OCI-LY3 (cell line): ENCODE results near the gene KCTD16.

Experiments
- H2AFZ ChIP-seq: fragments of 200-600, 300-600 bp; shearing (Covaris generic); 2 replicates; pipeline ENCODE4 v1.6.0; 2014; ENCODE audit warnings: antibody characterized with exemption, low read depth, low read length
- H3K27ac ChIP-seq: fragments of 200-600, 300-600 bp; sonication (generic); 2 replicates; pipeline ENCODE4 v1.5.1; 2014; ENCODE audit warnings: mild to moderate bottlenecking, low read length, moderate library complexity, mixed read lengths
- H3K27me3 ChIP-seq: fragments of 200-600, 300-600 bp; sonication (generic); 2 replicates; pipeline ENCODE4 v1.6.1; 2014; ENCODE audit warnings: low read depth, low read length, mixed read lengths
- H3K36me3 ChIP-seq: fragments of 200-600, 300-600 bp; sonication (generic); replicated peaks from 2 replicates; pipeline ENCODE3; 2014; ENCODE audit warnings: low read depth, low read length, mixed read lengths
- H3K4me1 ChIP-seq: fragments of 300-600, 200-600 bp; sonication (generic); 2 replicates; pipeline ENCODE4 v1.6.1; 2014; ENCODE audit warnings: low read length, mixed read lengths
- H3K4me2 ChIP-seq: fragments of 200-600, 300-600 bp; sonication (generic); 2 replicates; pipeline ENCODE4 v1.6.1; 2014; ENCODE audit warnings: low read length, mixed read lengths
- H3K4me3 ChIP-seq: fragments of 300-600, 200-600 bp; sonication (generic); 2 replicates; pipeline ENCODE4 v1.5.1; 2014; ENCODE audit warnings: antibody characterized with exemption, mild to moderate bottlenecking, low read length, moderate library complexity
- H3K79me2 ChIP-seq: fragments of 300-600, 200-600 bp; shearing (Covaris generic); 2 replicates; pipeline ENCODE4 v1.6.1; 2014; ENCODE audit warnings: mild to moderate bottlenecking, low read length, mixed read lengths
- H3K9ac ChIP-seq: fragments of 300-600, 200-600 bp; shearing (Covaris generic); 2 replicates; pipeline ENCODE4 v1.6.0; 2014; ENCODE audit warnings: mild to moderate bottlenecking, low read length, moderate library complexity
- H3K9me3 ChIP-seq: fragments of 200-600, 300-600 bp; shearing (Covaris generic); 2 replicates; pipeline ENCODE4 v1.6.1; 2014; ENCODE audit warnings: low read length, mixed read lengths; ENCODE audit not compliant: insufficient read depth
- H4K20me1 ChIP-seq: fragments of 200-600, 300-600 bp; sonication (generic); 2 replicates; pipeline ENCODE4 v1.6.1; 2016; ENCODE audit warnings: low read length, mixed read lengths; ENCODE audit not compliant: insufficient read depth
- EZH2phosphoT487 ChIP-seq: fragments of 200-600 bp; shearing (Covaris generic); IDR thresholded peaks from 2 replicates; pipeline ENCODE4 v1.6.1; 2018; ENCODE audit warnings: antibody characterized with exemption, mixed run types, low read depth
- TF ChIP-seq, protein P1 (sequence below): fragments of 200-600, 300-600 bp; sonication (generic); IDR thresholded peaks from 2 replicates; pipeline ENCODE4 v1.5.1; 2014; ENCODE audit warnings: antibody characterized with exemption, low read length, low read depth

Gene KCTD16

DNA sequence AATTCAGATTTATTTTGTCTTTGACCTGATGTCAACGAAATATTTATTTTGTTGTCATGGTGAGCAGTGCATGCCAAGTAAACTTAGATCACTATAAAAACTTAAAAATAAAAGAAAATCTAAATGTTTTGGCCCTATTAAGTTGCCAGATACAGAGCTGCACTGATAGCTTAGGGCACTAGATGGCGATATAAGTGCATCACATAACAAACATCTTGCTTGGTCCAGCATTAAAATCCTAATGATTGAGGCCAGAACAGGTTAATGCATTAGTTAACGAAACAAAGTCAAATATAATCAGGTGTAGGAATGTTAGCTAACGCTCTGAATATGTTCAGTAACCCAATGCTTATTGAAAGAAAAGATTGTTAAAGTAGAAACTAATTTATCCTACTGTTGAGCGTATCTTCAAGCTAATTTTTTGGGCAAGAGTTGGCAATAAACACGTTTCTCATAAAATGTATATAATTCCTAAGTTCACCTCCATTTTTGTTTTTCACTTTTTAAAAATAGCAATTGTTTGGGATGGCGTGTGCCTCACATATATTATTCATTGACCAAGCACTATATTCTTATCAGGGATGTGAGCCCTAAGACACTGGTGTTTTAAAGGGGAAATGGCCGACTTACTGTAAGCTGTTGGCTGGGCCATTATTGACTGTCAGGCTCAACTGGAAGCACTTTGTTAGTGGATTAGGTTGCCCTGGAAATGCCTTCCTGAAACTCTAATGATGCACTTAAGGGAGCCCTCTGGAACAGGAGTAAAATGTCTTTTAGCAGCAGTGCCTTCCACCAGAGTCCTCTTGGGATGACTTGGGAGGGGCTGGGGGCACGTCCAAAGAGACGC, 33.3 kb downstream of the KCTD16 start:
- peaks cover 22% of the 10 kb centered on the region for H3K27me3 ChIP-seq
- H3K4me1 ChIP-seq = peaks cover 14% of the 10 kb centered on the region
- H3K36me3 ChIP-seq = no peaks in the 10 kb centered on the region
- H2AFZ ChIP-seq = no peak overlapping the region
- H3K4me2 ChIP-seq = no peak overlapping the region
- no peaks in the 10 kb centered on the region for H4K20me1 ChIP-seq
- no peaks in the 10 kb centered on the region for H3K79me2 ChIP-seq
- no peaks in the 10 kb centered on the region for H3K9me3 ChIP-seq
- H3K9ac ChIP-seq = no peak overlapping the region
- H3K27ac ChIP-seq = no peak overlapping the region
- TF ChIP-seq EZH2phosphoT487 = no peak
- TF ChIP-seq, protein P1, sequence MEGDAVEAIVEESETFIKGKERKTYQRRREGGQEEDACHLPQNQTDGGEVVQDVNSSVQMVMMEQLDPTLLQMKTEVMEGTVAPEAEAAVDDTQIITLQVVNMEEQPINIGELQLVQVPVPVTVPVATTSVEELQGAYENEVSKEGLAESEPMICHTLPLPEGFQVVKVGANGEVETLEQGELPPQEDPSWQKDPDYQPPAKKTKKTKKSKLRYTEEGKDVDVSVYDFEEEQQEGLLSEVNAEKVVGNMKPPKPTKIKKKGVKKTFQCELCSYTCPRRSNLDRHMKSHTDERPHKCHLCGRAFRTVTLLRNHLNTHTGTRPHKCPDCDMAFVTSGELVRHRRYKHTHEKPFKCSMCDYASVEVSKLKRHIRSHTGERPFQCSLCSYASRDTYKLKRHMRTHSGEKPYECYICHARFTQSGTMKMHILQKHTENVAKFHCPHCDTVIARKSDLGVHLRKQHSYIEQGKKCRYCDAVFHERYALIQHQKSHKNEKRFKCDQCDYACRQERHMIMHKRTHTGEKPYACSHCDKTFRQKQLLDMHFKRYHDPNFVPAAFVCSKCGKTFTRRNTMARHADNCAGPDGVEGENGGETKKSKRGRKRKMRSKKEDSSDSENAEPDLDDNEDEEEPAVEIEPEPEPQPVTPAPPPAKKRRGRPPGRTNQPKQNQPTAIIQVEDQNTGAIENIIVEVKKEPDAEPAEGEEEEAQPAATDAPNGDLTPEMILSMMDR = peak; percentile 74
- no peak overlapping the region for H3K4me3 ChIP-seq

DNA sequence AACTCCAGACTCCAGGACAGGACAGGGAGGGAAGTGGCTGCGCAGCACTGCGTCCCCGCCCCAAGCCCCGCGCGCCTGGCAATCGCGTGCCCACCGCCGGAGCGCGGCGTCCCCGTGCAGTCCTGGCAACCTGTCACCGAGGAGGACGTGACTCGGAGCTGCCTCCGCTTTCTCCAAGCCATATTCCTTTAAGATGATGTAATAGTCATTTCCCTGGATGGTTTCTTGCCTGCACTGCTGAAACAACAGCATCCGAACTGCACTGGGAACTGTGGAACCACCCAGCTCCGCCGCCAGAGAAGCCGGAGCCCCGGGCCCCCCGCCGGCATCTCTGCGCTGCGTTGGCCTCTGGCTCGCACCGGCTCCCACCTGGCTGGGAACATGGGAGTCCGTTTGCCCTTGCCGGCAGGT, 34.5 kb downstream of the KCTD16 start:
- Histone ChIP-seq H3K9me3 (no peaks in the 10 kb centered on the region), H4K20me1 (no peaks in the 10 kb centered on the region), H3K27me3 (peaks cover 18% of the 10 kb centered on the region), H3K9ac (no peak overlapping the region), H3K4me3 (no peak overlapping the region), H3K27ac (no peak overlapping the region), H3K4me1 (peaks cover 14% of the 10 kb centered on the region), H3K4me2 (no peak overlapping the region), H3K36me3 (no peaks in the 10 kb centered on the region), H3K79me2 (no peaks in the 10 kb centered on the region), H2AFZ (no peak overlapping the region)
- TF ChIP-seq, protein P1 = no peak
- TF ChIP-seq EZH2phosphoT487 = no peak

DNA sequence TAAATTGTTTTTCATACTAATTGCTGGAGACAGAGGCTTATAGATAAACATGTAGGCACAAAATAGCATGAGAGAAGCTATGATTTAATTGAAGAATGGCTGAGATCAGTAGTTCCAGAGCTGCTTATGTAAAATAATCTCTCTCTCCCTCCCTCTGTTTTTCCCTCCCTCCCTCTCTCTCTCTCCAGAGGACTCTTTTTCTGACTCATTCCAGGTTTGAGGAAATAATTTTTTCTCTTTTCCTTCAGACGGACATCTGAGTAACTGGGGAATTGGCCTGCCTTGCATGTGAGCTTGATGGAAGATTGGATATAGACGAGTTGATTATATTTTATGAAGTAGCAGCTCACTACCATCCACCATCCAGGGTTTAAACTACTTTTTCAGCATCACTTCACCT, 35.5 kb downstream of the KCTD16 start:
- TF ChIP-seq, protein P1 = no peak
- TF ChIP-seq EZH2phosphoT487 = no peak
- no peak overlapping the region for H3K4me2 ChIP-seq
- H3K27ac ChIP-seq = no peak overlapping the region
- no peak overlapping the region for H3K9ac ChIP-seq
- no peaks in the 10 kb centered on the region for H3K36me3 ChIP-seq
- H2AFZ ChIP-seq = no peak overlapping the region
- H3K4me1 ChIP-seq = peaks cover 8% of the 10 kb centered on the region
- H3K9me3 ChIP-seq = no peaks in the 10 kb centered on the region
- H3K27me3 ChIP-seq = peaks cover 20% of the 10 kb centered on the region
- no peaks in the 10 kb centered on the region for H3K79me2 ChIP-seq
- H4K20me1 ChIP-seq = no peaks in the 10 kb centered on the region
- no peak overlapping the region for H3K4me3 ChIP-seq

DNA sequence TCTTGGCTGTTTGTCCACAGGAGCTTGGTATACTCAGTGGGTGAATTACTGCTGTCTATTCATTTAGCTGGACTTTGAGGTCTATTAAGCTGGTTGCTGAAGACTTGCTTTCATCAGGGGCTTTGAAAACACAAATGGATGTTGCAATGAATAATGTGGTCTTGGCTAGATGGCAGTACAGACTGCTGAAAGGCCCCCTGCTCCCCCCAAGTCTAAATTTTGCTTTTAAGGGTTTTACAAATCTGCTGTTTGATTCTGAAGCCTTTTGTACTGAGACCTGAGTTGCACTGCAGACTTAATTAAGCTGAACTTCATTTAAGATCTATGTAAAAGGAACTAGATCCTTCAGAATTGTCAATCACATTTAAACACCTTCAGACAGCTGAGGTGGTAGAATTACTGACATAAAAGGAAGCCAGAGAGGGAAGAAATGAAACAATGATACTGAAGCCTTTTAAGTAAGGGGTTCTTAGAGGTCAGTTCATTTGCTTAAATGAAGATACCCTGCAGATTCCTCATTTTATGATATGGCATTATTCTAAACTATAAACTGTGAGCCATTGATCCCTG, 37.3 kb downstream of the KCTD16 start:
- H3K4me2 ChIP-seq = no peak overlapping the region
- no peaks in the 10 kb centered on the region for H3K79me2 ChIP-seq
- H3K27ac ChIP-seq = no peak overlapping the region
- no peaks in the 10 kb centered on the region; the same call in 1 of the 2 replicates for H3K4me1 ChIP-seq
- TF ChIP-seq, protein P1 = no peak
- TF ChIP-seq EZH2phosphoT487 = no peak
- no peak overlapping the region for H3K4me3 ChIP-seq
- no peaks in the 10 kb centered on the region for H3K36me3 ChIP-seq
- H3K27me3 ChIP-seq = peaks cover 20% of the 10 kb centered on the region
- H2AFZ ChIP-seq = no peak overlapping the region
- H4K20me1 ChIP-seq = no peaks in the 10 kb centered on the region
- H3K9ac ChIP-seq = no peak overlapping the region
- no peaks in the 10 kb centered on the region for H3K9me3 ChIP-seq
